WTC11 (cell line): ENCODE measurements around the gene RNASE3. TPM values are rescaled to one million over a fixed set of nuclear protein-coding genes. Genes with fewer than 3 reads are reported as not detected.

ENCODE experiments used
- ATAC-seq: fragments of 200-7000 bp; cut with Tn5 transposase; 2 replicates; pipeline ENCODE4 v1.10.0; 2021; ENCODE audit warnings: mild to moderate bottlenecking, moderate library complexity
- CTCF ChIA-PET: fragments of 300-600 bp; sonication (Branson Sonifier 250); formaldehyde crosslinking; loops from one replicate; lab custom pipeline; 2021; ENCODE audit warnings: antibody characterized with exemption; lab: Charles Lee
- POLR2A ChIA-PET: fragments of 350-600 bp; sonication (Branson Sonifier 250); formaldehyde crosslinking; loops from one replicate; lab custom pipeline; 2021; ENCODE audit warnings: antibody characterized with exemption; lab: Charles Lee
- DNase-seq: peaks from one replicate; pipeline ENCODE4 v3.0.0; 2021; ENCODE audit warnings: low spot score
- H3K27ac Mint-ChIP-seq: 2 replicates; pipeline ENCODE4 v1.8.0; 2021; ENCODE audit warnings: mixed read lengths
- H3K27me3 Mint-ChIP-seq: 2 replicates; pipeline ENCODE4 v1.8.0; 2021; ENCODE audit warnings: low read depth, mild to moderate bottlenecking, moderate library complexity, mixed read lengths
- H3K36me3 Mint-ChIP-seq: 2 replicates; pipeline ENCODE4 v1.8.0; 2021; ENCODE audit warnings: mixed read lengths
- H3K4me1 Mint-ChIP-seq: 2 replicates; pipeline ENCODE4 v1.8.0; 2022; ENCODE audit warnings: mixed read lengths
- H3K4me3 Mint-ChIP-seq: 2 replicates; pipeline ENCODE4 v1.8.0; 2021; ENCODE audit warnings: mild to moderate bottlenecking, moderate library complexity, mixed read lengths
- H3K9me3 Mint-ChIP-seq: 2 replicates; pipeline ENCODE4 v1.8.0; 2021; ENCODE audit warnings: mixed read lengths
- ARID4B ChIP-seq: sonication (generic); formaldehyde crosslinking; IDR thresholded peaks from 2 replicates; pipeline ENCODE4 v1.8.0; 2023; ENCODE audit warnings: missing genetic modification reagents, mild to moderate bottlenecking, borderline replicate concordance
- ATF2 ChIP-seq: sonication (generic); formaldehyde crosslinking; IDR thresholded peaks from 2 replicates; pipeline ENCODE4 v1.8.1; 2022; ENCODE audit warnings: low read depth, missing genetic modification reagents, borderline replicate concordance
- ATF6 ChIP-seq: sonication (generic); formaldehyde crosslinking; IDR thresholded peaks from 2 replicates; pipeline ENCODE4 v1.8.1; 2023; ENCODE audit warnings: mild to moderate bottlenecking, missing genetic modification reagents
- ELF4 ChIP-seq: sonication (generic); formaldehyde crosslinking; IDR thresholded peaks from 2 replicates; pipeline ENCODE4 v1.8.1; 2022; ENCODE audit warnings: low read depth, mild to moderate bottlenecking, moderate library complexity, missing genetic modification reagents
- JAZF1 ChIP-seq: fragments of 250-450 bp; sonication (Bioruptor Pico); IDR thresholded peaks from 2 replicates; pipeline ENCODE4 v1.9.0; 2021; ENCODE audit warnings: moderate library complexity, mild to moderate bottlenecking, inconsistent platforms
- JUN ChIP-seq: sonication (generic); formaldehyde crosslinking; IDR thresholded peaks from 2 replicates; pipeline ENCODE4 v1.8.0; 2023; ENCODE audit warnings: mild to moderate bottlenecking, missing genetic modification reagents
- MAX ChIP-seq: sonication (generic); formaldehyde crosslinking; IDR thresholded peaks from 2 replicates; pipeline ENCODE4 v1.8.0; 2022; ENCODE audit warnings: mild to moderate bottlenecking, missing genetic modification reagents
- MXD4 ChIP-seq: fragments of 250-450 bp; sonication (Bioruptor Pico); IDR thresholded peaks from 2 replicates; pipeline ENCODE4 v1.8.0; 2021; ENCODE audit warnings: mild to moderate bottlenecking, moderate library complexity, borderline replicate concordance
- MYBL2 ChIP-seq: sonication (generic); formaldehyde crosslinking; IDR thresholded peaks from 2 replicates; pipeline ENCODE4 v1.8.1; 2023; ENCODE audit warnings: mild to moderate bottlenecking, moderate library complexity, missing genetic modification reagents
- NR1H2 ChIP-seq: sonication (generic); formaldehyde crosslinking; IDR thresholded peaks from 2 replicates; pipeline ENCODE4 v1.9.0; 2021; ENCODE audit warnings: mild to moderate bottlenecking, moderate library complexity, missing genetic modification reagents
- NR2C2 ChIP-seq: sonication (generic); formaldehyde crosslinking; IDR thresholded peaks from 2 replicates; pipeline ENCODE4 v1.8.0; 2022; ENCODE audit warnings: mild to moderate bottlenecking, missing genetic modification reagents
- ZBTB21 ChIP-seq: sonication (generic); formaldehyde crosslinking; IDR thresholded peaks from 2 replicates; pipeline ENCODE4 v1.8.1; 2023; ENCODE audit warnings: mild to moderate bottlenecking, missing genetic modification reagents, borderline replicate concordance
- ZNF423 ChIP-seq: fragments of 250-450 bp; sonication (Bioruptor Pico); IDR thresholded peaks from 2 replicates; pipeline ENCODE4 v2.1.2; 2022; ENCODE audit warnings: mild to moderate bottlenecking, moderate library complexity
- ZSCAN18 ChIP-seq: fragments of 250-450 bp; sonication (Bioruptor Pico); IDR thresholded peaks from 2 replicates; pipeline ENCODE4 v2.1.2; 2022; ENCODE audit warnings: mild to moderate bottlenecking, moderate library complexity
- total RNA-seq: library from RNA; stranded (reverse); gene quantifications from 3 replicates; pipeline ENCODE4 v1.2.3, GENCODE V29; 2021
- TF ChIP-seq, protein P1 (sequence below): sonication (generic); formaldehyde crosslinking; IDR thresholded peaks from 2 replicates; pipeline ENCODE4 v1.8.1; 2023; ENCODE audit warnings: mild to moderate bottlenecking, missing genetic modification reagents, moderate library complexity
- TF ChIP-seq, protein P2 (sequence below): fragments of 250-450 bp; sonication (Bioruptor Pico); IDR thresholded peaks from 2 replicates; pipeline ENCODE4 v1.9.0; 2021; ENCODE audit warnings: mild to moderate bottlenecking

Gene RNASE3
- total RNA-seq, 1 experiment from 2014 or later, result not detected

DNA sequence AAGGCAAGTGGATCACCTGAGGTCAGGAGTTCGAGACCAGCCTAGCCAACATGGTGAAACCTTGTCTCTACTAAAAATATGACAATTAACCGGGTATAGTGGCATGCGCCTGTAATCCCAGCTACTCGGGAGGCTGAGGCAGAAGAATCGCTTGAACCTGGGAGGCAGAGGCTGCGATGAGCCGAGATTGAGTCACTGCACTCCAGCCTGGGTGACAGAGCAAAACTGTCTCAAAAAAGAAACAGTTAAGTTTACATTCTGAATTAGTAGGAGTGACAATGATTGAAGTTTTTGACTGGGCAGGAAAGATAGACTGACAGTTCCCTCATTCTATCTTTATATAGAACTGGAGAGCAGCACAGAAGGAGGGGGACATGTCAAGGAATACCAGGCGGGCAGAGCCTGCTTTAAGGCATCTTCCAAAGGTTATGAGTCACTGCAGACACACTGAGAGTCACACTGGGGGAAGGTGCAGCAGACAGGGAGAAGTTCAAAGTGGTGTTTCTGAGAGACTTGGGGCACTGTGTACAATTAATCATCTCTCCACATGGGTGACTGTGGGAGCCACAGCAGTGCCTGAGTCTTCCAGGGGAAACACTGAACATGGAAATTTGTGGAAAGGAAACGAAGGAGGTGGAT lies 42.8 kb upstream of the RNASE3 start (continued):
- TF ChIP-seq JUN (CRISPR knock-in tag), result no peak
- TF ChIP-seq, protein P1, sequence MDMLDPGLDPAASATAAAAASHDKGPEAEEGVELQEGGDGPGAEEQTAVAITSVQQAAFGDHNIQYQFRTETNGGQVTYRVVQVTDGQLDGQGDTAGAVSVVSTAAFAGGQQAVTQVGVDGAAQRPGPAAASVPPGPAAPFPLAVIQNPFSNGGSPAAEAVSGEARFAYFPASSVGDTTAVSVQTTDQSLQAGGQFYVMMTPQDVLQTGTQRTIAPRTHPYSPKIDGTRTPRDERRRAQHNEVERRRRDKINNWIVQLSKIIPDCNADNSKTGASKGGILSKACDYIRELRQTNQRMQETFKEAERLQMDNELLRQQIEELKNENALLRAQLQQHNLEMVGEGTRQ, result no peak
- no peak for TF ChIP-seq MYBL2 (CRISPR knock-in tag)
- no peak for TF ChIP-seq ELF4
- no peak for TF ChIP-seq ZSCAN18 (CRISPR knock-in tag)
- no peak for TF ChIP-seq NR1H2
- TF ChIP-seq, all 79 proteins: peak for 0

DNA sequence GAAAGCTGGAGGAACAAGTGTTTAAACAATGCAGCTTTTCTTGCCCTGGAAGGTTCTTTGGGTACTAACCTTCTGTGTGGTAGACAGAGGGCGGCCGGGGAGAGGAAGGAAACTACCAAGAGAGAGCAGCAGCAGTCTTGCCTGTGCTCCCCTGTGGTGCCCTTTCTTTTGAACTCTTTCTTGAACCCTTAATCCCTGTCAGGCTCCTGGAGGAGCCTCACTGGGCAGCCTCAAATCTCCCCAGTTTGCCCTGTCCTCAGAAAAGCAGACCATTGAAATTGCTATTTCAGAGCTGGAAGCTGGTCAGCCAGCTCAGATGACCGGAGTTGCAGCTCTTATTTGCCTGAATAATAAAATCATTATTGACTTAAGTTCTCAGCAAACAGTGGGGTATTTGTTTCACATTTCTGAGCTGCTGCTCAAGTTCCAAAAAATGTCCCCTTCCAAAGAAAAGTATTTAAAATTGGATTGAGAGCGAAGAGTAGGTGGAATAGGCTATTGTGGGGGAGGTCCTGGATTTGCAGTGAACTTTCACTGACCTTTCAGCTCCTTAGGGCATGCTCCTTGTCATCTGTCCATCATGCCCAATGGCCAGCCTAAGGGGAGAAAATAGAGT lies 42.1 kb upstream of the RNASE3 start:
- no peak for DNase-seq
- ChIA-PET CTCF (interaction anchor here (0.5 to 5.0 kb wide), 12 partner anchors 9 to 244 kb away, joined by 3 to 60 read pairs (median 4); no protein-coding TSS in a partner anchor), POLR2A (interaction anchor here (0.6 kb wide), 1 partner anchor 145 kb away, joined by 3 read pairs; no protein-coding TSS in a partner anchor)
- H3K4me3 Mint-ChIP-seq, result no peak overlapping the region
- H3K27ac Mint-ChIP-seq, result no peak overlapping the region
- H3K27me3 Mint-ChIP-seq, result no peaks in the 10 kb centered on the region
- peak; percentile 65 for ATAC-seq
- H3K36me3 Mint-ChIP-seq, result no peaks in the 10 kb centered on the region
- peaks cover 12% of the 10 kb centered on the region for H3K4me1 Mint-ChIP-seq
- no peaks in the 10 kb centered on the region for H3K9me3 Mint-ChIP-seq
- TF ChIP-seq ZNF423 (CRISPR knock-in tag) (peak; percentile 83), NR2C2 (CRISPR knock-in tag) (no peak)

- Mint-ChIP-seq H3K36me3 (no peaks in the 10 kb centered on the region), H3K9me3 (no peaks in the 10 kb centered on the region), H3K4me3 (no peak overlapping the region), H3K27me3 (no peaks in the 10 kb centered on the region), H3K27ac (no peak overlapping the region), H3K4me1 (peaks cover 25% of the 10 kb centered on the region)
- DNase-seq (no peak), ATAC-seq (no peak)
- ChIA-PET CTCF (interaction anchor here (2.1 to 3.7 kb wide), 2 partner anchors 20 to 118 kb away, joined by 8 to 13 read pairs; no protein-coding TSS in a partner anchor), POLR2A (no interaction called here)
- no peak for TF ChIP-seq MXD4 (CRISPR knock-in tag)
- no peak for TF ChIP-seq ZBTB21 (CRISPR knock-in tag)
- no peak for TF ChIP-seq ATF6
- no peak for TF ChIP-seq ARID4B (CRISPR knock-in tag)
- no peak for TF ChIP-seq JAZF1 (CRISPR knock-in tag)
- TF ChIP-seq MYBL2 (CRISPR knock-in tag), result no peak
- TF ChIP-seq, protein P2, sequence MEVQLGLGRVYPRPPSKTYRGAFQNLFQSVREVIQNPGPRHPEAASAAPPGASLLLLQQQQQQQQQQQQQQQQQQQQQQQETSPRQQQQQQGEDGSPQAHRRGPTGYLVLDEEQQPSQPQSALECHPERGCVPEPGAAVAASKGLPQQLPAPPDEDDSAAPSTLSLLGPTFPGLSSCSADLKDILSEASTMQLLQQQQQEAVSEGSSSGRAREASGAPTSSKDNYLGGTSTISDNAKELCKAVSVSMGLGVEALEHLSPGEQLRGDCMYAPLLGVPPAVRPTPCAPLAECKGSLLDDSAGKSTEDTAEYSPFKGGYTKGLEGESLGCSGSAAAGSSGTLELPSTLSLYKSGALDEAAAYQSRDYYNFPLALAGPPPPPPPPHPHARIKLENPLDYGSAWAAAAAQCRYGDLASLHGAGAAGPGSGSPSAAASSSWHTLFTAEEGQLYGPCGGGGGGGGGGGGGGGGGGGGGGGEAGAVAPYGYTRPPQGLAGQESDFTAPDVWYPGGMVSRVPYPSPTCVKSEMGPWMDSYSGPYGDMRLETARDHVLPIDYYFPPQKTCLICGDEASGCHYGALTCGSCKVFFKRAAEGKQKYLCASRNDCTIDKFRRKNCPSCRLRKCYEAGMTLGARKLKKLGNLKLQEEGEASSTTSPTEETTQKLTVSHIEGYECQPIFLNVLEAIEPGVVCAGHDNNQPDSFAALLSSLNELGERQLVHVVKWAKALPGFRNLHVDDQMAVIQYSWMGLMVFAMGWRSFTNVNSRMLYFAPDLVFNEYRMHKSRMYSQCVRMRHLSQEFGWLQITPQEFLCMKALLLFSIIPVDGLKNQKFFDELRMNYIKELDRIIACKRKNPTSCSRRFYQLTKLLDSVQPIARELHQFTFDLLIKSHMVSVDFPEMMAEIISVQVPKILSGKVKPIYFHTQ (CRISPR knock-in tag), result no peak
- no peak for TF ChIP-seq ATF2 (CRISPR knock-in tag)
- TF ChIP-seq MAX (CRISPR knock-in tag), result no peak
Measured at GRCh38 chr14:20853042-20853441, 38.1 kb upstream of the RNASE3 start.
